HG03175 (cell line): ENCODE measurements around the gene MAP1S.
"Not testable (repeated sequence)": the region's sequence is repeated elsewhere in the genome, so short reads cannot be mapped to it uniquely, and the experiment has no call there.

ENCODE experiments used
- ATAC-seq: cut with Tn5 transposase; IDR thresholded peaks from one replicate; pipeline ENCODE4 v1.9.1; 2021; ENCODE audit warnings: mild to moderate bottlenecking, moderate library complexity; ENCODE audit not compliant: unreplicated experiment

The MAP1S gene

DNA sequence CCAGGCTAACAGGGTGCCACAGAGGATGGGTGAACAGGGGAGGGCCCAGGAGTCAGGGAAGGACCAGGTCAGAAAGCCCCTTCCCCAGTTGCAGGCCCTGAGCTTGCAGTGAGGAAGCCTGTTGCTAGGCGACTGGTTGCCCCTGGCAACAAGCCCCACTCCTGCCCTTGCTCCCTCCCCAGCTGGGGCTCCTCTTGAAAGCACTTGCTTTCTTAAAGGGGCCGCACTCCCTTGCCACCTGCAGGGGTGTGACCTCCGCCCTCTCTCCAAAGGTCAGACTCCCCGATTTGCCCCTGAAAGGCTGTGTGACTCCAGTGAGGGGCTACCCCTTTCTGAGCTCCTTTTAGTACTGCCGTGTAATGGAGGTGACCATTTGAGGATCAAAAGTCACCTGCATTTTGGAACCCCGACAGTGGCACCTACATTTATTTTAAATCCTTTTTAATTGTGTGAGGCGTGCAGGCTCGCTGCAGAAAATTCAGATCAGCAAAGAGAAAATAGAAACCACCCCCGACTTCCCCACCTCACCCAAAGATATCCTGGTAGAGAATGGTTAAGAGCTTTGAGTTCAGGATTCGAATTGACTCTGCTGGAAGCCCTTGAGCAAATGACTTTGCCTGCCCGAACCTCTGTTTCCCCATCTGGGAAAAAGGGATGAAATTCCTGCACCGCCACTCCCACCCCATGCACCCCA, 36.8 kb downstream of the MAP1S start:
- no peak for ATAC-seq

DNA sequence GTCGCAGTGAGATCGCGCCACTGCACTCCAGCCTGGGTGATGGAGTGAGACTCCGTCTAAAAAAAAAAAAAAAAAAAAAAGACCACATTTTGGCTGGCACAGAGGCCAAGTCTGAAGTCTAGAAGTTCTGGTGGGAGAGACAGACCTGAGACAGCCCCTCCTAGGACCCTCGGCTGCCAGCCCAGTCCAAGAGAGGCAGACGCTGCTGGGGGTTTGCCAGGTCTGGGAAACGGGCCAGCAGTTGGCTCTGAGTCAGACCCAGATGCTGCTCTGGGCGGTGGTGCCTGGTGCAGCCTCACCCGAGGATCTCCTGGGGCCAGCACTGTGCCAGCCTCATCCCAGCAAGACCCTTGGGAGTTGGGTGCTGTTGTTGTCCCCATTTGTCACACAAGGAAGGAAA, 37.8 kb downstream of the MAP1S start:
- ATAC-seq, result no peak

DNA sequence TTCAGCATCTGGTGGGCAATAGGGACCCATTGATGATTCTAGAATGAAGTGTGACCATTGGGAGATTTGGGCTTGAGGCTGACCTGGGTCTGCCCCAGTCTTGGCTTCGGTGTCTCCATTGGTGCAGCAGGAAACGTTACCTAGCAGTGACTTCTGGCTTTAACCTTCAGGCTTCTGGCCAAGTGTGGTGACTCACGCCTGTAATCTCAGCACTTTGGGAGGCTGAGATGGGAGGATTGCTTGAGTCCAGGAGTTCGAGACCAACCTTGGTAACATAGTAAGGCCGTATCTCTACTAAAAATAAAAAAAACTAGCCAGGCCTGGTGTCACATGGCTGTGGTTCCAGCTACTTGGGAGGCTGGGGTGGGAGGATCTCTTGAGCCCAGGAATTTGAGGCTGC, 39.2 kb downstream of the MAP1S start:
- no peak for ATAC-seq

DNA sequence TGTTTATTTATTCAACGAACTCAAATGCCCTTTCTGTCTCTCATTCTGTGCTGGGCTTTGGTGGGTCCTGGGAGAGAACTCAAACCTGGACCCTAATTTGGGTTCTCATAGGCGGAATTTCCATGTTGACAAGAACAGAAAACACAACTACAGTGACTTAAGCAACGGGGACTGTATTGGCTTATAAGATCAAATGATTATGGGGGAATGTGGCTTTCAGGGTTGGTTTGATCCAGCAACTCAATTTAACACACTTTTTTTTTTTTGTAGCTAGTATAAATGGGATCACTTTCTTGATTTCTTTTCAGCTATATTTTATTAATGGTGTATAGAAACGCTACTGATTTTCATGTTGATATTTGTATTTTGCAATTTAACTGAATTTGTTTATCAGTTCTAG, 41.9 kb downstream of the MAP1S start:
- no peak for ATAC-seq

DNA sequence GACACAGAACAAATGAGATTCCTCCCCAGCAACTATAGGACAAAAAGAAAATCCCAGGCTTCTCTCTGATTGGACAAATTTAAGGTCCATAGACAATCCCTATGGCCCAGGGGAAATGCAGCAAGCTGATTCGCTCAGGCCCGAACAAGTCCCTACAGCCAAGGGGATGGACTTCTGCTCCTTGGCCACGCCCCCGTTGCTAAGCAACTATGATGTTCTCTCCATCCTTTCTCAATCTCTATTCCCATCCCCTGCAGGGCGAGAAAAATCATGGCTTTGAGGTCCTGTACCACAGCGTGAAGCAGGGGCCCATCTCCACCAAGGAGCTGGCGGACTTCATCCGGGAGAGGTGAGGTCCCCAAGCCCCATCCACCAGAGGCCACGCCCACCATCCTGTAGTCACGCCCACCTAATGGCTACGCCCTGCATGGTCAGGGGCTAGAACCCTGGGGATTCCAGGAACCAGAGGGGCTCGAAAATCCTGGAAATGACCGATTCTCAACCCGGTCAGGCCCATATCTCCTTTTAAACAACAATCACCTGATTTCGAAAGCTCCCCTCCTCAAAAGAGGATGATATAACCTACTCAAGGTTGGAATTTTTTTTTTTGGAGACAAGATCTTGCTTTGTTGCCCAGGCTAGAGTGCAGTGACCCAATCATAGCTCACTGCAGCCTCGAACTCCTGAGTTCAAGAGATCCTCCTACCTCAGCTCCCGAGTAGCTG, 43.4 kb downstream of the MAP1S start:
- ATAC-seq, result no peak

DNA sequence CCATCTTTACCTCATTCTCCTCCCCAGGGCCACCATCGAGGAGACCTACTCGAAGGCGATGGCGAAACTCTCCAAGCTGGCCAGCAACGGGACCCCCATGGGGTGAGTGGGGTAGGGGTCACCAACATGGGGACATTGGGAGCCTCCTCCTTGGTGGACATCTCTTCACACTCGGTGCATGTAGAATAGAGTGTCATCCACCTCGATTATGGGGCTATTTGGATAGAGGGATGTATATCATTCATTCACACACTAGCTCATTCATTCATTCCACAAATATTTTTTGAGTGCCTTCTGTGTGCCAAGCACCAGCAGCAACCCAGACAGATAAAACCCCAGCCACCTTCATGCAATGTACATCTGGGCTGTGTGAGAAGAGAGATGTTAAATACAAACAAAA, 45.1 kb downstream of the MAP1S start:
- no peak for ATAC-seq

DNA sequence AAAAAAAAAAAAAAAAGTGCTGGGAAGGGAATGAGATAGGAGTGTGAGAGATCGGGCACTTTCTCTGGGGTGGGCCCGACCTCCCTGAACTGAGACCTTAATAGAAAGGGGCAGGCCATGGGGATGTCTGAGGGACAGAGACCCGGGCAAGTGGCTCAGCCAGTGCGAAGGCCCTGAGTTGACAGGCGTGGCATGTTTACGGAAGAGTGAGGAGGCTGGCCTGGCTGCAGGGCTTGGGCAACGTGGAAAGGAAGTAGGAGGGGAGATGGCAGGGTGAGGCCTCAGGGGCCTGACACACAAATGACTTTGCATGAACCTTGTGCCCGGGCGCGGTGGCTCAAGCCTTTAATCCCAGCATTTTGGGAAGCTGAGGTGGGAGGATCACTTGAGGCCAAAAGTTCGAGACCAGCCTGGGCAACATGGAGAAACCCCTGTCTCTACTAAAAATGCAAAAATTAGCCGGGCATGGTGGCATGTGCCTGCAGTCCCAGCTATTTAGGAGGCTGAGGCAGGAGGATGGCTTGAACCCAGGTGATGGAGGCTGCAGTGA, 45.9 kb downstream of the MAP1S start:
- ATAC-seq, result no peak

DNA sequence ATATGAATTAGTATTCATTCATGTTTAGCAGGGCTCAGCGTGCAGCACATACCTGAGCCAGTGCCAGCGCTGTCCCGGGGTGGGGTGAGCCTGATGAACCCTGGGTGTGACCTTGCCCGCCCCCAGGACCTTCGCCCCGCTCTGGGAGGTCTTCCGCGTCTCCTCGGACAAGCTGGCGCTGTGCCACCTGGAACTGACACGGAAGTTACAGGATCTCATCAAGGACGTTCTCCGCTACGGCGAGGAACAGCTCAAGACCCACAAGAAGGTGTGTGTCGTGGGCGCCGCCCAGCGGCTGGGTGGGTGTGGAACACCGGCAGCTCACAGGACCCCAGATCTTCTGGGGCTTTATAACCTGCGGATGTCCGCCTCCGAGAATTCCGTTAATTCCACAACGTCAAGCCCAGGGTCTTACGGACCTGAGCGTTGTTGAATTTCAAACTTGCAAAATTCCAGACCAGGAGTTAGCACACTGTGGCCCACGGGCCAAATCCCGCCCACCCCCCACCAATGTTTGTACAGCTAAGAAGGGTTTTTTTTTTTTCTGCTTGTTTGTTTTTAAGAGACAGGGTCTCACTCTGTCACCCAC, 47.4 kb downstream of the MAP1S start:
- no peak for ATAC-seq

DNA sequence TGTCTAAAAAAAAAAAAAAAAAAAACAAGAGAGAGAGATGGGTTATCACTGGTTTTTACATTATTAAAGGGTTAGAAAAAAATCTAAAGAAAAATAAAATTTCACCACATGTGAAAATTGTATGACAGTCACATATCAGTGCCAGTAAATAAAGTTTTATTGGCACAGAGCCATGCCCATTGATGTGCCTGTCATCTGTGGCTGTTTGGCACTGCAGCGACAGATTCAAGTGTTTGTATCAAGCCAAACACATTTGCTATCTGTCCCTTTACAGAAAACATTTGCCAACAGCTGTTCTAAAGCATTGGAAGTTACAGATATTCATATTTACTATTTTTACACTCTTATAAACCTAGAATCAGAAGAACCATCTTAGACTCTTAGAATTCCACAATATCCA, 48.3 kb downstream of the MAP1S start:
- no peak for ATAC-seq

DNA sequence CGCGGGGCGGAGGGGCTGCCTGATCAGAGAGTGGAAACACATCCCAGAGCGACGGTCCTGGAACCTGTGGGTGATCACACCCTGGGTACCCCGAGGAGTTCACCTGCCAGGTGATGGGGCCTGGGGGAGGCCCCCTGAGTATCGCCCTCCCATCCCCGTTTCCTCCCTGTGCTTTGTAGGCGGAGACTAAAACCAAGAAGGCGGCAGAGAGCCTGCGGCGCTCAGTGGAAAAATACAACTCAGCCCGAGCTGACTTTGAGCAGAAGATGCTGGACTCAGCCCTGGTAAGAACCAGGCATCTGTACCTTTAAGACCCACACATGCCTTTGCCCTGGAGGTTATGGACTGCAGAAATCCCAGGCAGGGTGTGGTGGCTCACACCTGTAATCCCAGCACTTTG, 51.3 kb downstream of the MAP1S start:
- ATAC-seq, result no peak

DNA sequence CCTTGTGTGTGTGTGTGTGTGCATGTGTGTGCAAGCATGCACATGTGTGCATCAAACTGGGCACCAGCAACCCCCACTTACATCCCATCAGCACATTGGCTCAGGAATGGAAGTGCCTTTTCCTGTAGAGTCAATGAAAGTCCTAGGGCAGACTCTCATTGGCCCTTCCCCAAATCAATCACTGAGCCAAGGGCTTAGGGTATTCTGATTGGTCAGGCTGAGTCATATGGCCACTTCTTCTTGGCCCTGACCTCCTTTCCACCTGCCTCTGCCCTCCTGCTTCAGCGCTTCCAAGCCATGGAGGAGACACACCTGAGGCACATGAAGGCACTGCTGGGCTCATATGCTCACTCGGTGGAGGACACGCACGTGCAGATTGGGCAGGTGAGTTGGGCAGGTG, 52.9 kb downstream of the MAP1S start:
- no peak for ATAC-seq

DNA sequence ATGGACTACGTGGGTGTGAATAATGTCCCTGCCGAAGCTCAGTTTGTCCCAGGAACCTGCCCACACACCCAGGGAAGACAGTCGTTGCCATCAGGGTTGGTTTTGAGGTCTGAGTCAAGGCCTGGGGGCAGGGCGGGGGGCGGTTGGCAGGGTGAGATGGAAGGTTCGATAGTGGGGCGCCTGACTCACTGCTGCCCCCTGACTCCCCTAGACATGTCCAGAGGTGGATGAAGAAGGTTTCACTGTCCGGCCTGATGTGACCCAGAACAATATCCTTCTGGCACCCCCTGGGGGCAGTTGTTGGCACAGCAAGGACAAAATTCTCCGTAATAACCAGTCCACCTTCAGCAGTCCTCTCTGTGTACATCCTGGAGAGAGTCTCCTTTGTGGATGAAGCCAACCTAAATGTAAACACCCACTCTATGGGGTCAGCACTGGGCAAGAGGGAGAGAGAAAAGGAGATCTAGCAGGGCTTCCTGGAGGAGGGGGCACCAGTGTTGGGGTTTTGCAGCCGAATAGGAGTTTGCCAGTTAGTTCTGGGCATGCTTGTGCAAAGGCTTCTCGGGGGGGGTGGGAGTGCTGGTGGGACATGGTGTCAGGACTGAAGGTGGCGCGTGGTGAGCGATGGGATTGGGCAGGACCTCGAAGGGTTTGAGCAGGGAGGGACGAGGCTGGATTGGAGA, 56.1 kb downstream of the MAP1S start:
- no peak for ATAC-seq

DNA sequence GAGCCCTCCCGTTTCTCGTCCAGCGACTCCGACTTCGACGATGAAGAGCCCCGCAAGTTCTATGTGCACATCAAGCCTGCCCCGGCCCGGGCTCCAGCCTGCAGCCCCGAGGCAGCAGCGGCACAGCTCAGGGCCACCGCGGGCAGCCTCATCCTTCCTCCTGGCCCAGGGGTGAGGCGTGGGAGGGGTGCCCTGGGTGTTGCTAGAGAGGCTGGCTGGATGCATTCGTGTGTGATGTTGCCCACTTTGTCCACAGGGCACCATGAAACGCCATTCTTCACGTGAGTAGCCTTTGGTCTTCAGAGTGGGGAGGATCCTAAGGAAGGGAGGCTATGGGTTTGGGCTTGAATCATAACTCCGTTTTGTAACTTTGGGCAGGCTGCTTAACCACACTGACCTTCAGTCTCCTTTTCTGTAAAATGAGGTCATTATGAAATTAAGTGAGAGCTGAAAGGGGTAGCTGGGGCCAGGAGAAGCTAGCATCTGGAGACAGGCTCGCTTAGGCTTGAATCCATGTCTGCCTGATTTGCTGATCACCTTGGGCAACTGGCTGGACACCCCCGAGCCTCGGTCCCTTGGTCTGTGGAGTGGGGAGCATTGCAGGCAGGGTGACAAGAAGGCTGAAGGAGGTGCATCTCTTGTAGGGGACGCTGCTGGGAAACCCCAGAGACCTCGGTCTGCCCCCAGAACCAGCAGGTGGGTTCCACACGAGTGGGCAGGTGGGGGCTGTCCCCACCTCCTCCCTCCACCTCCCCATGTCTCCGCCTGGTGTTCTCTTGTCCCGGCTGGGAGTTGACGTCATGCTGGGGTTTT, 56.9 kb downstream of the MAP1S start:
- peak; percentile 67 for ATAC-seq

DNA sequence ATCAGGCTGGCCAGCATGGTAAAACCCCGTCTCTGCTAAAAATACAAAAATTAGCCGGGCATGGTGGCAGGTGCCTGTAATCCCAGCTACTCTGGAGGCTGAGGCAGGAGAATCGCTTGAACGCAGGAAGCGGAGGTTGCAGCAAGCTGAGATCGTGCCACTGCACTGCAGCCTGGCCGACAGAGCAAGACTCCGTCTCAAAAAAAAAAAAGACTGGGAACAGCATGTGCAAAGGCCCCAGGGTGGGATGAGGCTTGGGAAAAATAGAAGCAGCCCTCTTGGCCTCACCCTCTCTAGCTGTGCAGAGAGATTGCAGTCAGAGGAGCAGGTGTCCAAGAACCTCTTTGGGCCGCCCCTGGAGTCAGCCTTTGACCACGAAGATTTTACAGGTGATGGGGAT, 58.6 kb downstream of the MAP1S start:
- ATAC-seq, result not testable (repeated sequence)

DNA sequence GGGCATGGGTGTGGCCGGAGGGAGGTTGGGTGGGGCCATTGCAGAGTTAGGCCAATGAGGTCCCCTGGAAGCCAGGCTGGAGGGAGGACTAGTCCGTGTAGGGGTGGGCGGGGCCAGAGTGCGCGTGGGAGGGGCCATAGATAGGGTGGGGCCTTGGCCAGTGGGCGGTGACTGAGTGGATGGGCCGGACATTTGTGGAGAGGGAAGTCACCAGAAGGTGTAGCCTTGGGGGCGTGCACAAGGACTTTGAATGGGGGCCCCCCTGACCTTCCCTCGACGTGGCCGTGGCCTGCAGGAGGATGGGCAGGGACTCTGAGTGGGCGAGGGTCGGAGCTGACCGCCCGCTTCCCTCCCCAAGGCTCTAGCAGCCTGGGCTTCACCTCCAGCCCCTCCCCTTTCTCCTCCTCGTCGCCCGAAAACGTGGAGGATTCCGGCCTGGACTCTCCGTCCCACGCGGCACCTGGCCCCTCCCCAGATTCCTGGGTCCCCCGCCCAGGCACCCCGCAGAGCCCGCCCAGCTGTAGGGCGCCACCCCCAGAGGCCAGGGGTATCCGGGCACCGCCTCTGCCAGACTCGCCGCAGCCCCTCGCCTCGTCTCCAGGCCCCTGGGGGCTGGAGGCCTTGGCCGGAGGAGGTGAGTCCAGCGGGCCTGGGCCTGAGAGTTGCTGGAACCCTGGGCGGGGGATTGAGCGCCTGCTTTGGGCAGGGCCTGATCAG, 59.1 kb downstream of the MAP1S start:
- no peak for ATAC-seq

DNA sequence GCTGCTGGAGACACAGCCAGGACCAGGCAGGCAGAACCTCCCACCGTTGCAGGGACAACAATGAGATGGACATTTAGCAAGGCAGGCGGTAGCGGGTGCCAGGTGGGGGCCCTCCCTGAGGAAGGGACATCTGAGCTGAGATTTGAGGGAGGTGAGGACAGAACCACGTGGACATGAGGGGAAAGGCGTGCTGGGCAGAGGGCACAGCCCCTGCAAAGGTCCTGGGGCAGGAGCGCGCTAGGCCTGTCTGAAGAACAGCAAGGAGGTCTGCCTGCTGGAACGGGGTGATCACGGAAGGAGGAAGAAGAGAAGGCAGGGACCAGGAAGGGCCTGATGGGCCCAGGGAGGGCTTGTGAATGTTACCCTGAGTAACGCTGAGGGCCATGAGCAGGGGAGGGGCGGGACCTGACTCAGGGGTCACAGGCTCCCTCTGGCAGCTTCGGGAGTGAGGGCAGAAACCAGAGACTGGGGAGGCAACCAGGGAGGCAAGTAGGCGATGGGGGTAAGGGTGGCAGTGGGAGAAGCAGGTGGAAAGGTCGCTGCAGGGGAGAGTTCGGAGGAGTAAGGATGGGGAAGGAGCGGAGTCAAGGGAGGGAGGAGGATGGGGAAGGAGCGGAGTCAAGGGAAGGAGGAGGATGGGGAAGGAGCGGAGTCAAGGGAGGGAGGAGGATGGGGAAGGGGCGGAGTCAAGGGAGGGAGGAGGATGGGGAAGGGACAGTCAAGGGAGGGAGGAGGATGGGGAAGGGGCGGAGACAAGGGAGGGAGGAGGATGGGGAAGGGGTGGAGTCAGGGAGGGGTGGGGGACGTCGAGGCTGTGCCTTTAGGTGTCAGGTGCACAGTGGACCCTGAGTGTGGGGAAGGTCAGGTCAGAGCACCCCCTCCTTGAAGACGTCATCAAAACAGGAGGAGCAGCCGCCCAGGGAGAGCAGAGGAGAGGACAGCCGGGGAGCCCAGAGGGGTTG, 60.0 kb downstream of the MAP1S start:
- no peak for ATAC-seq

DNA sequence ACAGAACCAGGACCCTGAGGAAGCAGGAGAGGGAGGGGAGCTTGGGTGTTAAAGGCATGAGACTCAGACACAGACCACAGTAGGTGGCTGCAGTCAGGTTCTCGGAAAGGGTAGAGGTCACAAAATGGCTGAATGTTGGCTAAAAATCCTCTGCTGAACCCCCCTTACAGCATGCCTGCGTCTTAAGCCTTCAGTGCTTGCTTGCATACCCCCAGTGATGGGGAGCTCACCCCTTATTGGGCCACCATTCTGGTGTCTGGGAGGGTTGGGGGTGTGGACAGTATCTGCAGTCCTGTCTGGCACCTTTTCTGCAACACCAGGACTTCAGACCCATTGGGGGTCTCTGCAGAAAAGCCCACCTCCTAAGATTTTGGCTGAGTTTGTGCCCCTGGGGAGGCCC, 61.5 kb downstream of the MAP1S start:
- no peak for ATAC-seq

DNA sequence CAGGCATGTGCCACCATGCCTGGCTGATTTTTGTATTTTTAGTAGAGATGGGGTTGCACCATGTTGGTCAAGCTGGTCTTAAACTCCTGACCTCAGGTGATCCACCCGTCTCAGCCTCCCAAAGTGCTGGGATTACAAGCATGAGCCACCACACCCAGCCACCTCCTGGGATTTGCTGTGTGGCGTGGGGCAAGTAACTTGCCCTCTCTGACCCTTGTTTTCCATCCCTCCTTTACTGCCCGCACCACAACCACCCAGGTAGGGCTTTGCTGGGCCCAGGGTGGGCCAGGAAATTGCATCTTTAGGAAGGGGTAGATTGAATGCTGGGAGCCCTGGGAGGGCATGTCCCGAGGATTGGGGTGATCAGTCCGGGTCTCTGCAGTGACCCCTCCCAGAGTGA, 64.4 kb downstream of the MAP1S start:
- not testable (repeated sequence) for ATAC-seq
